PC-9 (cell line): Measurements from ENCODE around the gene RHO.

ENCODE experiments used
- EZH2 ChIP-seq: fragments of 200-600 bp; sonication (generic); IDR thresholded peaks from 2 replicates; pipeline ENCODE4 v1.8.0; 2017; ENCODE audit warnings: antibody characterized with exemption, low read depth
- TF ChIP-seq, protein P1 (sequence below): fragments of 200-600 bp; sonication (generic); conservative IDR thresholded peaks from 2 replicates; pipeline ENCODE4 v1.6.1; 2017; ENCODE audit warnings: mixed run types, antibody characterized with exemption, mild to moderate bottlenecking, moderate library complexity

- TF ChIP-seq, protein P1, sequence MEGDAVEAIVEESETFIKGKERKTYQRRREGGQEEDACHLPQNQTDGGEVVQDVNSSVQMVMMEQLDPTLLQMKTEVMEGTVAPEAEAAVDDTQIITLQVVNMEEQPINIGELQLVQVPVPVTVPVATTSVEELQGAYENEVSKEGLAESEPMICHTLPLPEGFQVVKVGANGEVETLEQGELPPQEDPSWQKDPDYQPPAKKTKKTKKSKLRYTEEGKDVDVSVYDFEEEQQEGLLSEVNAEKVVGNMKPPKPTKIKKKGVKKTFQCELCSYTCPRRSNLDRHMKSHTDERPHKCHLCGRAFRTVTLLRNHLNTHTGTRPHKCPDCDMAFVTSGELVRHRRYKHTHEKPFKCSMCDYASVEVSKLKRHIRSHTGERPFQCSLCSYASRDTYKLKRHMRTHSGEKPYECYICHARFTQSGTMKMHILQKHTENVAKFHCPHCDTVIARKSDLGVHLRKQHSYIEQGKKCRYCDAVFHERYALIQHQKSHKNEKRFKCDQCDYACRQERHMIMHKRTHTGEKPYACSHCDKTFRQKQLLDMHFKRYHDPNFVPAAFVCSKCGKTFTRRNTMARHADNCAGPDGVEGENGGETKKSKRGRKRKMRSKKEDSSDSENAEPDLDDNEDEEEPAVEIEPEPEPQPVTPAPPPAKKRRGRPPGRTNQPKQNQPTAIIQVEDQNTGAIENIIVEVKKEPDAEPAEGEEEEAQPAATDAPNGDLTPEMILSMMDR = no peak
- TF ChIP-seq EZH2 = no peak
These were observed 3.3 kb downstream of the RHO start for GRCh38 chr3:129531699-129532098.
